Mesenchymal stem cell (in vitro differentiated cells and primary cell): ENCODE results near the gene PLEKHG5.
"Not testable (repeated sequence)": the region's sequence is repeated elsewhere in the genome, so short reads cannot be mapped to it uniquely, and the experiment has no call there.

Experiments used
- DNase-seq: peaks from one replicate; pipeline ENCODE4 v3.0.0-alpha.2; 2013
- H2AFZ ChIP-seq: one replicate; pipeline ENCODE4 v1.6.1; 2013; ENCODE audit warnings: low read depth, mild to moderate bottlenecking, control low read depth, inconsistent platforms, low read length, moderate library complexity
- H2AK5ac ChIP-seq: 2 replicates; pipeline ENCODE4 v1.6.1; 2013; ENCODE audit warnings: low read length, moderate library complexity, mild to moderate bottlenecking, inconsistent platforms; ENCODE audit not compliant: severe bottlenecking
- H2BK120ac ChIP-seq: one replicate; pipeline ENCODE4 v1.6.1; 2013; ENCODE audit warnings: low read depth, mild to moderate bottlenecking, inconsistent platforms, low read length, moderate library complexity
- H2BK12ac ChIP-seq, 2 experiments: one replicate each; pipeline ENCODE4 v1.6.1; 2013; ENCODE audit warnings: inconsistent platforms in 2 of 2, low read length in 2 of 2, mild to moderate bottlenecking in 2 of 2, moderate library complexity in 2 of 2, control low read depth in 1 of 2
- H2BK15ac ChIP-seq: one replicate; pipeline ENCODE4 v1.6.1; 2013; ENCODE audit warnings: mild to moderate bottlenecking, low read depth, inconsistent platforms; ENCODE audit not compliant: poor library complexity, severe bottlenecking
- H2BK5ac ChIP-seq: 2 replicates; pipeline ENCODE4 v1.6.1; 2013; ENCODE audit warnings: low read depth, mild to moderate bottlenecking, low read length, control low read depth, inconsistent platforms; ENCODE audit not compliant: poor library complexity, severe bottlenecking
- H3K14ac ChIP-seq, 2 experiments: one replicate each; pipeline ENCODE4 v1.6.1; 2013; ENCODE audit warnings: inconsistent platforms in 2 of 2, low read length in 2 of 2, control low read depth in 1 of 2, mild to moderate bottlenecking in 1 of 2, moderate library complexity in 1 of 2
- H3K18ac ChIP-seq, 2 experiments: one replicate each; pipeline ENCODE4 v1.6.1; 2013; ENCODE audit warnings: inconsistent platforms in 2 of 2, low read length in 2 of 2, control low read depth in 1 of 2, low read depth in 1 of 2, mild to moderate bottlenecking in 1 of 2
- H3K23ac ChIP-seq, 2 experiments: one replicate each; pipeline ENCODE4 v1.6.1; 2013; ENCODE audit warnings: inconsistent platforms in 2 of 2, low read length in 2 of 2, mild to moderate bottlenecking in 2 of 2, moderate library complexity in 2 of 2, control low read depth in 1 of 2
- H3K27ac ChIP-seq: 2 replicates; pipeline ENCODE4 v1.5.1; 2013; ENCODE audit warnings: mild to moderate bottlenecking, moderate library complexity, low read length, control low read depth, inconsistent platforms; ENCODE audit not compliant: poor library complexity, severe bottlenecking
- H3K27me3 ChIP-seq, 2 experiments: 2 replicates each; pipeline versions ENCODE4 v1.6.1 to v1.7.0; 2013; ENCODE audit warnings: low read length in 2 of 2, mild to moderate bottlenecking in 2 of 2, moderate library complexity in 2 of 2, control low read depth in 1 of 2, inconsistent platforms in 1 of 2; ENCODE audit not compliant: control insufficient read depth in 1 of 2, insufficient read depth in 1 of 2
- H3K36me3 ChIP-seq, 2 experiments: 2 replicates each; pipeline versions ENCODE4 v1.6.1 to v1.7.0; 2013; ENCODE audit warnings: low read length in 2 of 2, control low read depth in 1 of 2, inconsistent platforms in 1 of 2, low read depth in 1 of 2, mild to moderate bottlenecking in 1 of 2; ENCODE audit not compliant: insufficient read depth in 2 of 2, control insufficient read depth in 1 of 2
- H3K4ac ChIP-seq, 2 experiments: one replicate each; pipeline ENCODE4 v1.6.1; 2013; ENCODE audit warnings: inconsistent platforms in 2 of 2, low read length in 2 of 2, mild to moderate bottlenecking in 2 of 2, moderate library complexity in 2 of 2, control low read depth in 1 of 2, low read depth in 1 of 2
- H3K4me1 ChIP-seq: 2 replicates; pipeline ENCODE4 v1.6.1; 2013; ENCODE audit warnings: low read depth, low read length, control low read depth; ENCODE audit not compliant: control insufficient read depth, insufficient read depth
- H3K4me2 ChIP-seq: 2 replicates; pipeline ENCODE4 v1.6.1; 2013; ENCODE audit warnings: low read length, mild to moderate bottlenecking, inconsistent platforms; ENCODE audit not compliant: poor library complexity, severe bottlenecking
- H3K4me3 ChIP-seq, 2 experiments: 2 replicates each; pipeline versions ENCODE4 v1.5.1 to v1.7.0; 2013; ENCODE audit warnings: low read length in 2 of 2, mild to moderate bottlenecking in 2 of 2, control low read depth in 1 of 2, low read depth in 1 of 2; ENCODE audit not compliant: insufficient read depth in 1 of 2
- H3K79me1 ChIP-seq: replicated peaks from 2 replicates; pipeline ENCODE4 v1.6.1; 2013; ENCODE audit warnings: mild to moderate bottlenecking, control low read depth, low read length, inconsistent platforms; ENCODE audit not compliant: poor library complexity, severe bottlenecking
- H3K9ac ChIP-seq: 2 replicates; pipeline ENCODE4 v1.7.0; 2013; ENCODE audit warnings: mild to moderate bottlenecking, low read length, moderate library complexity
- H3K9me3 ChIP-seq: 2 replicates; pipeline ENCODE4 v1.7.0; 2013; ENCODE audit warnings: mild to moderate bottlenecking, low read length; ENCODE audit not compliant: control insufficient read depth
- H4K8ac ChIP-seq: one replicate; pipeline ENCODE4 v1.6.1; 2013; ENCODE audit warnings: inconsistent platforms, mild to moderate bottlenecking, low read length, moderate library complexity
- H4K91ac ChIP-seq: one replicate; pipeline ENCODE4 v1.6.1; 2013; ENCODE audit warnings: mild to moderate bottlenecking, low read length, inconsistent platforms
- whole genome bisulfite sequencing: methylation state at CpG from one replicate; pipeline ENCODE4 v1.1.7; 2013; ENCODE audit warnings: mixed read lengths; 5-methylcytosine and 5-hydroxymethylcytosine counted together

Gene PLEKHG5

GRCh38 chr1:6454856-6455751, 36.4 kb downstream of the PLEKHG5 start:
- Histone ChIP-seq H3K4me3 (no peak overlapping the region), H3K4ac (no peak overlapping the region), H3K23ac (no peak overlapping the region), H2BK5ac (no peak overlapping the region), H4K8ac (no peak overlapping the region), H3K79me1 (no peaks in the 10 kb centered on the region), H4K91ac (peak overlapping the region; percentile 39), H3K27ac (no peak overlapping the region), H3K9me3 (no peaks in the 10 kb centered on the region), H2BK120ac (no peak overlapping the region), H2BK12ac (no peak overlapping the region), H3K18ac (peak overlapping the region in 1 of 2 experiments; percentile 40), H2AFZ (no peak overlapping the region), H3K4me2 (no peak overlapping the region), H2AK5ac (no peak overlapping the region), H3K27me3 (peaks cover 17 to 68% of the 10 kb centered on the region in 2 experiments), H3K14ac (no peak overlapping the region), H2BK15ac (no peak overlapping the region), H3K36me3 (peaks cover 0 to 3% of the 10 kb centered on the region in 2 experiments), H3K4me1 (peaks cover 3% of the 10 kb centered on the region), H3K9ac (no peak overlapping the region)
- DNase-seq: no peak
- WGBS: 72% methylated on average over 109 of the region's 115 CpGs

- DNase-seq, H3K79me1 ChIP-seq, H2BK15ac ChIP-seq, H3K27ac ChIP-seq, H2AK5ac ChIP-seq, H3K4ac ChIP-seq, H3K14ac ChIP-seq, H3K4me1 ChIP-seq, H4K8ac ChIP-seq, H3K4me3 ChIP-seq, H4K91ac ChIP-seq, H2BK5ac ChIP-seq, H2BK12ac ChIP-seq, H3K23ac ChIP-seq, H2AFZ ChIP-seq, H3K18ac ChIP-seq, H3K36me3 ChIP-seq, H3K9me3 ChIP-seq, H3K4me2 ChIP-seq, H3K9ac ChIP-seq, H2BK120ac ChIP-seq: not testable (repeated sequence)
- peaks cover 26 to 68% of the 10 kb centered on the region in 2 experiments for H3K27me3 ChIP-seq
- 91% methylated on average over 84 of the region's 85 CpGs for WGBS
Observed at GRCh38 chr1:6453895-6454855, 37.3 kb downstream of the PLEKHG5 start.

- Histone ChIP-seq H4K8ac (no peak overlapping the region), H4K91ac (no peak overlapping the region), H3K27ac (no peak overlapping the region), H3K36me3 (peaks cover 0 to 3% of the 10 kb centered on the region in 2 experiments), H2AFZ (no peak overlapping the region), H2BK15ac (no peak overlapping the region), H2AK5ac (no peak overlapping the region), H3K18ac (no peak overlapping the region), H3K9ac (no peak overlapping the region), H2BK5ac (no peak overlapping the region), H3K79me1 (no peaks in the 10 kb centered on the region), H3K14ac (no peak overlapping the region), H2BK120ac (no peak overlapping the region), H3K9me3 (no peaks in the 10 kb centered on the region), H3K4me2 (no peak overlapping the region), H3K27me3 (peaks cover 53 to 80% of the 10 kb centered on the region in 2 experiments), H3K4ac (no peak overlapping the region), H3K4me3 (no peak overlapping the region), H3K4me1 (peaks cover 22% of the 10 kb centered on the region), H2BK12ac (no peak overlapping the region), H3K23ac (no peak overlapping the region)
- DNase-seq: no peak
- WGBS: 82% methylated on average over 6 of the region's 6 CpGs
Observed at GRCh38 chr1:6450943-6451373, 40.5 kb downstream of the PLEKHG5 start.

GRCh38 chr1:6450486-6450885, 41.0 kb downstream of the PLEKHG5 start:
- not testable (repeated sequence) for H3K36me3 ChIP-seq, H3K9ac ChIP-seq, H3K18ac ChIP-seq, H2AFZ ChIP-seq, H3K4me3 ChIP-seq, H2BK5ac ChIP-seq, H3K14ac ChIP-seq, H3K4ac ChIP-seq, H2BK120ac ChIP-seq, H3K4me2 ChIP-seq, H2BK15ac ChIP-seq, H3K9me3 ChIP-seq, H4K91ac ChIP-seq, DNase-seq, H2BK12ac ChIP-seq, H3K23ac ChIP-seq, H3K79me1 ChIP-seq, H2AK5ac ChIP-seq, H4K8ac ChIP-seq, H3K27ac ChIP-seq
- Histone ChIP-seq H3K27me3 (peaks cover 58 to 77% of the 10 kb centered on the region in 2 experiments), H3K4me1 (peaks cover 22% of the 10 kb centered on the region)
- WGBS: 75% methylated on average over 6 of the region's 10 CpGs
